ENCODE results near the gene DNAI4. TPM values are rescaled to one million over a fixed set of nuclear protein-coding genes. Genes with fewer than 3 reads are reported as not detected.

Gene DNAI4
- total and polyA plus RNA-seq, 9 of the 15 experiments (the other 6 are each of a cell fraction or from before 2014, with no cell fraction given): 0.57 to 4.8 (median 2.6) TPM; not detected in 1

DNA sequence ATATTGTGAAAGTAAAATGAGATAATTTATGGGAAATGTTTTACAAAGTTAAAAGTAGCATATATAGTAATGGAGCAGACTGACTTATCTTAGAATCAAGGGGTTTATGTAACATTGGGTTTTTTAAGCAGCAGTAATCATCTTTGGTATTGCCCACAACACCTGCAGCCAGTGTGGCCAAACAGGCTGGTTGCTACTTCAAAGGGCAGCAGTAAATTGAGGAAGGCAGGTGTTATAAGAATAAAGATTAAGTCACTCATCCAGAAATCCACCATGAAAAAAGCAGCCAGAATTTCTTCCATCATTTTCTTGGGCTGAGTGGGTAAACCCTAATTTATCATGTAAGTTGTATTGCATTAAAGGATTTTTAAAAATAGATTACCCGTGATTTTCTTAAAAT lies 155.7 kb downstream of the DNAI4 start:
- Histone ChIP-seq H3K4me2 (ENCODE audit: insufficient read depth, low read length) (no peak overlapping the region), H4K20me1 (replicated peaks; ENCODE audit: control insufficient read depth, insufficient read depth, low read length) (no peaks in the 10 kb centered on the region), H3K36me3 (ENCODE audit: control insufficient read depth, insufficient read depth, low read length) (no peaks in the 10 kb centered on the region), H3K9me3 (replicated peaks; ENCODE audit: control insufficient read depth, insufficient read depth, low read depth, low read length) (no peaks in the 10 kb centered on the region), H3K27me3 (ENCODE audit: control insufficient read depth in 2 of 2, insufficient read depth in 2 of 2, low read length in 2 of 2) (no peaks in the 10 kb centered on the region), H3K79me2 (ENCODE audit: control insufficient read depth, insufficient read depth, low read length) (no peaks in the 10 kb centered on the region), H3K9ac (ENCODE audit: insufficient read depth in 1 of 2, low read depth in 2 of 2, low read length in 2 of 2) (no peak overlapping the region), H2AFZ (ENCODE audit: low read depth, low read length) (no peak overlapping the region), H3K27ac (ENCODE audit: extremely low read depth, low read depth, low read length) (no peak overlapping the region), H3K9me1 (ENCODE audit: control insufficient read depth, insufficient read depth, low read length) (no peaks in the 10 kb centered on the region), H3K4me1 (replicated peaks in 1 of 2; ENCODE audit: control insufficient read depth in 2 of 2, insufficient read depth in 2 of 2, low read length in 2 of 2) (peaks cover 0 to 4% of the 10 kb centered on the region in 2 experiments; a peak in 3 of 5 replicates), H3K4me3 (no peak overlapping the region)
- no TSS peak for BruUV-seq (replicated peaks)
- no peak for ATAC-seq
- intact Hi-C loops (cut with micrococcal nuclease): loop anchor here (2.0 to 5.0 kb wide), 4 partner anchors 156 to 733 kb away; partner anchors contain the start of genes DNAI4 and MIER1
- TF ChIP-seq THRAP3 (IDR thresholded peaks at IDR 0.05; ENCODE audit: borderline replicate concordance) (no peak), ZBTB17 (CRISPR knock-in tag; IDR thresholded peaks at IDR 0.05) (no peak), SP1 (CRISPR knock-in tag; IDR thresholded peaks at IDR 0.05) (no peak), KAT2B (IDR thresholded peaks at IDR 0.05; ENCODE audit: low read depth, low read length) (no peak), TAL1 (IDR thresholded peaks at IDR 0.05) (no peak), JUND (IDR thresholded peaks at IDR 0.05; ENCODE audit: borderline replicate concordance, low read depth, low read length) (no peak), JUND (tag; IDR thresholded peaks at IDR 0.05; ENCODE audit: borderline replicate concordance, low read depth, low read length) (no peak), NFE2 (IDR thresholded peaks at IDR 0.05; ENCODE audit: low read depth) (no peak), ZNF57 (CRISPR knock-in tag; IDR thresholded peaks at IDR 0.05) (no peak), ZFP30 (CRISPR knock-in tag; IDR thresholded peaks at IDR 0.05; ENCODE audit: borderline replicate concordance) (no peak), NFIX (CRISPR knock-in tag; IDR thresholded peaks at IDR 0.05; ENCODE audit: low read depth) (no peak), HOXB6 (CRISPR knock-in tag; IDR thresholded peaks at IDR 0.05; ENCODE audit: borderline replicate concordance) (no peak), GABPB2 (CRISPR knock-in tag; conservative IDR thresholded peaks at IDR 0.05) (no peak), CREBBP (IDR thresholded peaks at IDR 0.05; ENCODE audit: low read depth, low read length) (no peak), FOXA1 (IDR thresholded peaks at IDR 0.05; ENCODE audit: borderline replicate concordance) (no peak), ZNF175 (CRISPR knock-in tag; IDR thresholded peaks at IDR 0.05; ENCODE audit: low read depth) (no peak), TBL1XR1 (IDR thresholded peaks at IDR 0.05; ENCODE audit: low read length in 2 of 2) (no peak), PHTF2 (CRISPR knock-in tag; IDR thresholded peaks at IDR 0.05) (no peak)
- WGBS (ENCODE audit: insufficient coverage, low coverage, missing lambda C conversion rate): 25% methylated on average over 1 of the region's 1 CpG
- CTCF ChIA-PET (ENCODE audit: low intra/inter-chr PET ratio): no interaction called here
- in situ Hi-C loops (cut with MboI): no loop called here
- POLR2A ChIA-PET: interaction anchor here (1.3 kb wide), 1 partner anchor 10 kb away, joined by 3 read pairs; no protein-coding TSS in a partner anchor
- no peak for DNase-seq (ENCODE audit: extremely low read depth in 1 of 4, low spot score in 3 of 4)
- FAIRE-seq: no peak
